Fibroblast of skin of left quadriceps (primary cell): ENCODE data around the gene UGT1A3.
"Not testable (repeated sequence)": the region's sequence is repeated elsewhere in the genome, so short reads cannot be mapped to it uniquely, and the experiment has no call there.

ENCODE experiments used
- DNase-seq, 2 experiments: peaks; one replicate each; pipeline ENCODE4 v3.0.0-alpha.2; 2013; ENCODE audit warnings: low read depth in 2 of 2

UGT1A3 gene

GRCh38 chr2:233728723-233729301 lies at the start of gene UGT1A3:
UGT1A3 (plus strand) TSS chr2:233729042; CDS start chr2:233729127, 85 bp downstream.
- no peak for DNase-seq

DNA sequence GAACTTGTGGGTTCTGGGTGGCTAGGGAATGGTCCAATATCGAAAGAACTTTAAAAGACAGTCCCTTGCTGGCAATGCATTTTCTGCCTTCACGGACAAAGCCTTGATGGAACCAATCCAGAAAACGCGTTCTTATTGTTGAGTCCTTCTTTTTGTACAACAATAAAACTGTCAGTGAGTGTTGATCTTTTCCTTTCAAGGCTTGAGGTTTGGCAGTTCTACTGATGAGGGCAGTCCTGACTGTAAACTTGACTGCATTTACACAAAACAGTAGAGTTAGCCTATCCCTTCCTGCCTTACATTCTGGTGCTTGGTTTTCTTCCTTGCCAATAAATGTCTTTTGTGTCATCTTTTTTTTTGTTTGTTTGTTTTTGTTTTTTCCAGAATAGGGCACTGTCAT lies 49.6 kb upstream of the UGT1A3 start:
- DNase-seq: no peak

GRCh38 chr2:233680361-233681045 lies 48.3 kb upstream of the UGT1A3 start:
- DNase-seq: no peak

DNA sequence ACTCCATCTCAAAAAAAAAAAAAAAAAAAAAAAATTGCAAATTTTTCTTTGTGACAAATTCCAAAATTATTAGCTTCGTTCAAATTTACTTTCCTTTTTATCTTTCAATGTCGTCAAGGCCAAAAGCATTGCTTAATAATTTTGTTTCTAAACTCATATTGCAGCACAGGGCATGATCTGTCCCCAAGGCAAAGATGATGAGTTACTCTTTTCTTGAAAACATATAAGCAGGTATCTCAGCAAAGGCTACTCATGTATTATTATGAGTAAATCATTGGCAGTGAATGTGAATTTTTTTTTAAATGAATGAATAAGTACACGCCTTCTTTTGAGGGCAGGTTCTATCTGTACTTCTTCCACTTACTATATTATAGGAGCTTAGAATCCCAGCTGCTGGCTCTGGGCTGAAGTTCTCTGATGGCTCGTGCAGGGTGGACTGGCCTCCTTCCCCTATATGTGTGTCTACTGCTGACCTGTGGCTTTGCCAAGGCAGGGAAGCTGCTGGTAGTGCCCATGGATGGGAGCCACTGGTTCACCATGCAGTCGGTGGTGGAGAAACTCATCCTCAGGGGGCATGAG lies 47.2 kb upstream of the UGT1A3 start, which contains the start of gene UGT1A7:
UGT1A7 (plus strand) TSS at position 381 of the 579 bp plus-strand sequence; CDS start at position 418, 37 bp downstream.
- no peak for DNase-seq

- DNase-seq: no peak
Observed at GRCh38 chr2:233684640-233685039, 44.2 kb upstream of the UGT1A3 start.

GRCh38 chr2:233686928-233687327 lies 41.9 kb upstream of the UGT1A3 start:
- DNase-seq: no peak

- DNase-seq: no peak
Observed at GRCh38 chr2:233688341-233688740, 40.5 kb upstream of the UGT1A3 start.

DNA sequence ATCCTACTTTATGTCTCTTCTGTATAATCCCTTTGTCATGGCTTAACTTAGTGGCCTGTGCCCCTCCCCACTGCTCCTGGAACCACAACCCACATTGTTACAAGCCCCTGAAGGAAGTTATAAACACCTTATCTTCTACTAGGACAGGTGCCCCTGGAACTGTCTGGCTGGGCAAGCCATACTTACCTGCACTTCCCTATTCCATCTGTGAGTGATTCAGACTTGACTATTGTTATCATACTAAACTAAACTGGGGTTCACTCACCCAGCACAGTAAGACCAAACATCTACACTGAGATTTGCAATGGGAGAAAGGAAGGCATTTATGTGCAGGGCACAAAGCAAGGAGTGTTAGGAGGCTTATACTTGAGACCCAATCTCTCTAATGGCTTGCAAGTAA lies 39.8 kb upstream of the UGT1A3 start:
- DNase-seq: no peak

DNA sequence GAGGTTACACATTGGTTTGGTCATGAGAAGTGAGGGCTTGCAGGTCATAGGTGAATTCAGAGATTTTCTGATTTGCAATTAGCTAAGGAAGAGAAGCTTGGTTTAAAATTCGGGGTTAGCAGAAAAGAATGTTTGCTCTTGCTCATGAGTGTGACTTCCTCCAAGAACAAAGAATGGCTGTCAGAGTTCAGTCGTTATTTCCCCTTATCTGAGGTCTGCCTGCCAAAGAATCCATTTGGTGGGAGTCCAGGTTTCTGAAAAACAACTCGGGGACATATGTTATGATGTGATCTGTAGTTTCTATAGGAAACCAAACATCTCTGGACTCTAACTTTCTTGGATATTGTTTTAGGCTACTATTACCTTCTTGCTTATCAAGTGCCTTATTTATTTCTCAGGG lies 39.3 kb upstream of the UGT1A3 start:
- no peak for DNase-seq

GRCh38 chr2:233690444-233690843 lies 38.4 kb upstream of the UGT1A3 start:
- no peak for DNase-seq

DNA sequence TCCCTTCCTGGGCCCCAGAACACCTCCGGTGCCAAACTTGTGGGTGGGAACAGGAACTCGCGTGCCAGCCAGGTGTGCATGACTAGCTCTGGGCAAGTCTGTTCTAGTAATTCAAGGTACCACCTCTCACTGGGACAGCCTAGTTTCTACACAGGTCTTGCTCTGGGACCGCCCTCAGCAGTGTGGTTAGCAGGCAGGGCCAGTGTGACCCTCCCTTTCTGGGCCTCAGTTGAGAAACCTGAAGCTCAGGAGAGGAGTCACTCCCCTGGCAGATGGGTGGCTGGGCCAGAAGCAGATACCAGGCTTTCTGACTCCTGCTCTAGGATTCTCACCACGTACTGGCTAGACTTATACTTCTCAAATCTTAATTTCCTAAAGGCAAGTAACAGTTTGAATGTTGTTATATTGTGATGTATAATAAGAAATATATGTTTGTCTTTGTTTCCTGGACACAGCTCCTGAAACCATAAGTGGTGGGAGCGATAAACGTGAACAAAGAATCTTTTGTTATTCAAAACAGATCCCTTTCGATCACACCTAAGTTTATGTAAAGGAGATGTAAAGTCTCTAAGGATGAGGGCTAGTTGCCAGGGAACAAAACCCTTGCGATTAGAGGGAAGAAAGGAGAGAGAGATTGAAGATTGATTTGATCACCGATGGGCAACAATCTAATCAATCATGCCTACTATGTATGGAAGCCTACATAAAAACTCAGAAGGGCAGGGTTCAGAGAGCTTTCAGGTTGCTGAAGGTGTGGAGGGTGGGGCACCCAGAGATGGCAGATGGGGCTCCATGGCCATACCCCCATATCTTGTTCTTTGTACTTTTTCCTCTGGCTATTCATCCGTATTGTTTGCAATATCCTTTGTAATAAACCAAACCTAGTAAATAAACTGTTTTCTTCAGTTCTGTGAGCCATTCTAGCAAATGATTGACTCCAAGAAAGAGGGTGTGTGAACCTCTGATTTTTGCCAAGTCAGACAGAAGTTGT lies 37.1 kb upstream of the UGT1A3 start:
- no peak for DNase-seq

GRCh38 chr2:233692648-233693047 lies 36.2 kb upstream of the UGT1A3 start, which contains the start of gene UGT1A6:
UGT1A6 (plus strand) TSS chr2:233692890; CDS start chr2:233693005, 115 bp downstream.
- no peak for DNase-seq

- no peak for DNase-seq
Observed at GRCh38 chr2:233693963-233694362, 34.9 kb upstream of the UGT1A3 start.

GRCh38 chr2:233698740-233699139 lies 30.1 kb upstream of the UGT1A3 start:
- DNase-seq: no peak

- no peak for DNase-seq
Observed at GRCh38 chr2:233699424-233700027, 29.3 kb upstream of the UGT1A3 start.

- no peak for DNase-seq
Observed at GRCh38 chr2:233700028-233700635, 28.7 kb upstream of the UGT1A3 start.

GRCh38 chr2:233700842-233701241 lies 28.0 kb upstream of the UGT1A3 start:
- DNase-seq: not testable (repeated sequence)

DNA sequence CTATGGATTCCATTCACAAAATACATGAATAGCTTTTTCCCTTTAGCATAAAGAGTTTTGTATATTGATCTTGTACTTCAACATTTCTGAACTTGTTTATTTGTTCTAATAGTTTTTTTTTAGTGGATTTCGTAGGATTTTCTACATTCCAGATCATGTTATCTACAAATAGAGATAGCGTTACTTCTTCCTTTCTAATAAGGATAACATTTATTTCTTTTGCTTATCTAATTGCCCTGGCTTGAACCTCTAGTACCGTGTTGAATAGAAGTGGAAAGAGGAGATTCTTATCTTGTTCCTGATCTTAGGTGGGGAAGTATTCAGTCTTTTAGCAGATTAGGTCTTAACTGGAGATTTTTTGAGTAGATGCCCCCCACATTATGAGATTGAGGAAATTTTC lies 26.6 kb upstream of the UGT1A3 start:
- no peak for DNase-seq

- DNase-seq: no peak
Observed at GRCh38 chr2:233705911-233706506, 22.8 kb upstream of the UGT1A3 start.

DNA sequence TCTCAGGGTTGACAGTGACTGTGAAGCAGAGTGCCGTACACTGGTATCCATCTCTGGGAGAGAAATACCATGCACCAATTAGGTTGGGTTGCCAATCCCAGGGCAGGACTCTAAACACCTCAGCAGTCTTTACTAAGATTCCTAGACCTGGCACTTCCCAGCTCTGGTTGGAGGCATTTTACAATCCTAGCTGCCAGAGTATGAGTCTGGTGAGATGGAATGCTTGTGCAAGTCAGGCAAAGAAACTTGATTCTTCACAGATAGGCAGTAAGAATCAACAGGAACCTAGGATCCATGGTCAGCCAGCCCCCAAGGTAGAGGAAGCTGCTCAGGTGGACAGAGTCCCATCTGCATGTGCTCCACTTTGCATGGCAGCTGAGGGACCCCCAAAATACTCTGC lies 22.1 kb upstream of the UGT1A3 start:
- no peak for DNase-seq
